ENCODE results near the gene ITGAX.

The ITGAX gene

DNA sequence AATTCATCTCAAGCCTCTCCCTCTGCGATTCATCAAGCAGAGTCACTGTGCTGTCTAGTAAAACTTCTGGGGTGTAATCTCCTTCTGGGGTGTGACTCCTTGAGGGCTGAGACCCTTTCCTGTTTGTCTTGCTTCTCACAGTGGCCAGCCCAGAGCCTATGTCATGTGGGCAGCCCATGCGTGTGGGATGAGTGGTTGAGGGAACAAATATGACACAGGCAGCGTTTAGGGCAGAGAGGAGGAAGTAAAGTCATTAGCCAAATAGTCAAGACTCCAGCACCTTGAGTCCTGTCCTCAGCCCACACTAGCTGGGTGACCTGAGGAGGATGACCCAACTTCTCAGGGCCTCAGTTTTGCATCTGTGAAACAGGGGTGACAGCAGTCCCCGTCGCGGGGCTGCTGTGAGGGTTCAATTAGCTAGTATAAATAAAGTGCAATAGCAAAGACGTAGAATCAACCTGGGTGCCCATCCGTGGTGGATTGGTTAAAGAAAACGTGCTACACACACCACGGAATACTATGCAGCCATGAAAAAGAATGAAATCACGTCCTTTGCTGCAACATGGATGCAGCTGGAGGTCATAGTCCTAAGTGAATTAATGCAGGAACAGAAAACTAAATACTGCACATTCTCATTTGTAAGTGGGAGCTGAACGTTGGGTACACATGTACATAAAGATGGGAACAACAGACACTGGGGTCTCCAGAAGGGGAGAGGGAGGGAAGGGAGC is 4.5 kb upstream of the ITGAX start:
- no peak for DNase-seq

DNA sequence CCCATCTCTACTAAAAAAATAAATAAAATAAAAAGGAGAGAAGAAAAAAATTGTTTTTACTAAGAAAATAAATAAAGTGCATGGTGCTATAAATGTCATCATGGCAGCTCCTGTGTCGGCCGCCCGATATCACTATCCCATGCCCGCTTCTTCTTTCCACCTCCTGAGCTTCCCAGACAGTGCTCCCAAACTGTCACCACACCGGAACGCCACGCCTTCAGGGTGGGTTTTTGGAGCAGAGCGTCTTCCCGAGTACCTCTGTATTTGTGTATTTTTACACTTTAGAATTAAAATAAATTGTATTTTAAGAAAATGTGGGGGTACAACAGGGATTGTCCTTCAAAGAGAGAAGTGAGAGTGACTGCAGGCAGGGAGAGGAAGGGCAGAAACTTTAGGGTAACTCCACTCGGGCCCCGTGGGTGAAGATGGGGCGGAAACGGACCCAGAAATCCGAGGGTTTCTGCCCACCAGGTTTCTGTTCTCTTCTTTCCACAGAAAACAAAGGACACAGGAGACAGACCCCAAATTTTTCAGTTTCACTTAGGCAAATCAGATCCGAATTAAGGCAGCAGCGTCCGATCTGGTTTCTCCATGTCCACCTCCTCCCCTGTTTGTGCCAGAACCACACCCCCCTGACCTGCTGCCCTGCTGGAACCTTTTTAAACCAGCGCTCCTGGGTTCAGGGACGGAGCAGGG is 3.6 kb upstream of the ITGAX start:
- no peak for DNase-seq

DNA sequence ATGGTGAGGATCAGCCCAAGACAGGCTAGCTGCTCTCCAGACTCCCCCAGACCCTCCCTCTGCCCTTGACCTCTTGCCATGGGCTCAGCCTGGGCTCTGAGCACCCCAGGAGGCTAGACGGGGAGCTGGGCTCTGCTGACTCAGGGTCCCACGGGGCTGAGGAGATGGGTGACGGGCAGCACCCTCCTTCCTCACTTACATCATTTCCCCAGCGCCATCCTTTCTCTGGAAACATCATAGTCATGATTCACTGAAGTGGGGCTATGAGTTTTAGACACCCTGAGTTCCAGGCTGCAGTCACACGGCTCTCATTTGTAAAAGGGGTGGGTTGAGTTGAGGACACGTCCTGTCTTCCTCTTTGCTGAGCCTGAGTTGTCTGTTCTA is 3.0 kb upstream of the ITGAX start:
- DNase-seq, result no peak

DNA sequence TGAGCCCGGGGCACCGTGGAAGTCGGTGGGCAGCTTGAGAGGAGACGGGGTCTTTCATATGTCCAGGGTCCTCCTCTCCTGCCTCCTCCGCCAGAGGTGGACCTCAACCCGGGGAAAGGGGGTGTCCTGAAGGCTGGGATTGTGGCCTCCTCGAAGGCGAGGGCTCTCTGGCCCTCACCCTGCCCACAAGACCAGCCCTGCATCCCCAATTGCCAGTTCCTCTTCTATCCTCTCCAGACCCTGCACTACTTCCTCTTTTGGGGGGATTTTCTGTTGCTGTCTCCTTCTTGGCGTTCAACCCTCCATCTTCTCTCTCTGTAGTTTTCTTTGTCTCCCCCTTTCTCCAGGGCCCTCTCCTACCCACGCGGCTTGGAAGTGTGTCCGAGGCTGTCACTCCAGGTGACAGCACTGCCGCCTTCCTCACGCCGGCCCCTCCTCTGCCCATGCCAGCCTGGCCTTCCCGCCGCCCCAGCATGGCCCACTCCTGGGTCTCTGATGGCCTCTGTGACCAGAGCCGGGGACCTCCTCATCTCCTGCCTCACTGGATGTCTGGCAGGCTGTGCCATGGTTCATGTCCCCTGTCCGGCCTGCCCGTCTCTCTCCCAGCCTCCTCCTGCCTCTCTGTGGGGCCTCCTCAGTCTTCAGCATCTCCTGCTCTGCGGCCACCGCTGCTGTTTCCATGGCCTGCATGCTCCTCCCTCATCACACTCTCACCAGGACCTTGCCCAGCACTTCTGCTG is 2.4 kb upstream of the ITGAX start:
- DNase-seq, result no peak

DNA sequence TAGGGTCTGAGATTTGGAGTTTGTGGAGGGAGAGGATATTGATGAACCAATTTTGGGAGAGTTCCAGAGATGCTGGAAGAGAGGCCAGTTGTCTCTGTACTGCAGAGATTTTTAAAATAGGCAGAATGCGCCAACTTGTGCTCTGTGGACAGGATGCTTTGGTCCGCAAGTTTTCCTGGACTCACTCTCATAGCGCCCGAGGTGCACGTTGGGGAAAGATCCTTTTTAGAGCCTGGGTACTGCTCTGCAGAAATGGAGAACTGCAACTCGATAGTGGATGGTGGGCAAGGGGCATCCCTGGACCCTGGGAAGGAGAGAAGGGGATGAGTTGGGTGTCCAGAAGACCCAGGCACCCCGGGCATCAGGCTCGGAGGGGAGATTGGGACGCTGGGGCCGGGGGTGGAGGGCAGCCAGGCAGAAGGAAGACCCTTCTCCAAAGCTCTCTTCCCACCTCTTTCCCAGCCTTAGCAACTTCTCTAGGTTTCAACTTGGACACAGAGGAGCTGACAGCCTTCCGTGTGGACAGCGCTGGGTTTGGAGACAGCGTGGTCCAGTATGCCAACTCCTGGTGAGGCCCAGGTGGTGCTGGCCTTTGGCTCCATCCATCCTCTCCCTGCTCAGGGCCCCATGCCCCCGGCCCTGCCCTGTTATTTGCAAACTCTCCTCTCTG is 590 bp downstream of the ITGAX start:
- no peak for DNase-seq

DNA sequence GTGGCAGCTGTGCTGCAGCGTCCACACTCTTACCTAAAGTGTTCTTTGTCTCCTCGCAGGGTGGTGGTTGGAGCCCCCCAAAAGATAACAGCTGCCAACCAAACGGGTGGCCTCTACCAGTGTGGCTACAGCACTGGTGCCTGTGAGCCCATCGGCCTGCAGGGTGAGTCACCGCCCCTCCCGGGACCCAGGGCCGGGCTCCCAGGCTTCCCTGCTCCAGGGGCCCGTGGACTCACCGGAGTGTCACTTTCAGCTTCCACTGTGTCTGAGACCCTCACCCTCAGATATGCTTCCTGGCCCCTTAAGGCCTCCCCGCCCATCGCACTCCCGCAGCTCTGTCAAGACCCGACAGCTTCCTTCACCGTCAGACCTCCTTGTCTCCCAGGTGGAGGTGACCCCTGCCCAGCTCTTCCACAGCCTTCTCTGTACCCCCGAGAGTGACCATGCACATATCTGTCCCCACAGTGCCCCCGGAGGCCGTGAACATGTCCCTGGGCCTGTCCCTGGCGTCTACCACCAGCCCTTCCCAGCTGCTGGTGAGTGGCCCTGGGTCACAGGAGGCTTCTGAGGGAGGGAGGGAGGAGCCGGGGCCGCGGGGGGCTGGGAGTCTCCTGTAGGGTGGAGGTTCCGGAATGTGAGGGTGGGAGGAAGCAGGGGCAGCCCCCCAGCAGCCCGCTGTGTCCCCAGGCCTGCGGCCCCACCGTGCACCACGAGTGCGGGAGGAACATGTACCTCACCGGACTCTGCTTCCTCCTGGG is 1.8 kb downstream of the ITGAX start:
- no peak for DNase-seq

DNA sequence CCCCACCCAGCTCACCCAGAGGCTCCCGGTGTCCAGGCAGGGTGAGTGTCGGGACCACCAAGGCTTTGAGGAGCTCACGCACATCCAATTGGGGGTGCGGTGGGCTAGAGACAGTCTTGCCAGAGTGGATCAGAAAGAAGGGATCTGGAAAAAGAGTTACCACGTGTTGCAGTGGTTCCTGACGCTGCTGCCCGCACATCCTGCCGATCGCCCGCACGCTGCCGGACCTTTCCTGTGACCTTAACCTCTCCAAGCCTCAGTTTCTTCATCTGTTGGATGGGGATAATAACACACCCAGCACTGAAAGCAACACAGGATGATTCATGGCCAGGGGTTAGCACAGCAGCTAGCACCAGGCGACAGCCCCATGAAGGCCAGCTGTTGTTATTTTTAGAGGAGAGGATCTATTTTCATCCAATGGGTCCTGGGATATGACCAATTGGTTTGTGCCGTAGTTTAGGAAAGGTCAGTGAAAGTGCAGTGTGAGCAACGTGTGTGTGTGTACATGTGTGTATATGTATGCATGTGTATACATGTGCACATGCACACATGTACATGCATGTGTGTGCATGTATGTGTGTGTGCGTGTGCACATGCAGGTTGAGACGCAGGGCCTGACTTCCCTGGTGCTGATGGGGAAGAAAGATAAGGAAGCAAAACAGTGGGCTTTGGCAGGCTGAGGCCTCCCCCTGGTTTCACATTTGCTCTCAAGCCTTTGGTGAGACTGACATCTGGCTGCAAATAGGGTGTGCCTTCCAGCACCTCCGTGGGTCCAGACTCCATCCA is 2.5 kb downstream of the ITGAX start:
- no peak for DNase-seq

DNA sequence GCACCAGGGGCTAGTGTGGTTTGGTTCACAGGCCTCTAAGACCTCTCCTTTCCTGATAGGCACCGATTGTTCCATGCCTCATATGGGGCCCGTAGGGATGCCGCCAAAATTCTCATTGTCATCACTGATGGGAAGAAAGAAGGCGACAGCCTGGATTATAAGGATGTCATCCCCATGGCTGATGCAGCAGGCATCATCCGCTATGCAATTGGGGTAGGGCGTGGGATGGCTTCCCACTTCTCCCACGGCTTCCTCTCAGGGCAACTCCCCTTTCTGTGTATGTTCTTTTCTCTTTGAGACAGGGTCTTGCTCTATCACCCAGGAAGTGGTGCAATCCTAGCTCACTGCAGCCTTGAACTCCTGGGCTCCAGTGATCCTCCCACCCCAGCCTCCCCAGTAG is 5.3 kb downstream of the ITGAX start:
- DNase-seq, result no peak

DNA sequence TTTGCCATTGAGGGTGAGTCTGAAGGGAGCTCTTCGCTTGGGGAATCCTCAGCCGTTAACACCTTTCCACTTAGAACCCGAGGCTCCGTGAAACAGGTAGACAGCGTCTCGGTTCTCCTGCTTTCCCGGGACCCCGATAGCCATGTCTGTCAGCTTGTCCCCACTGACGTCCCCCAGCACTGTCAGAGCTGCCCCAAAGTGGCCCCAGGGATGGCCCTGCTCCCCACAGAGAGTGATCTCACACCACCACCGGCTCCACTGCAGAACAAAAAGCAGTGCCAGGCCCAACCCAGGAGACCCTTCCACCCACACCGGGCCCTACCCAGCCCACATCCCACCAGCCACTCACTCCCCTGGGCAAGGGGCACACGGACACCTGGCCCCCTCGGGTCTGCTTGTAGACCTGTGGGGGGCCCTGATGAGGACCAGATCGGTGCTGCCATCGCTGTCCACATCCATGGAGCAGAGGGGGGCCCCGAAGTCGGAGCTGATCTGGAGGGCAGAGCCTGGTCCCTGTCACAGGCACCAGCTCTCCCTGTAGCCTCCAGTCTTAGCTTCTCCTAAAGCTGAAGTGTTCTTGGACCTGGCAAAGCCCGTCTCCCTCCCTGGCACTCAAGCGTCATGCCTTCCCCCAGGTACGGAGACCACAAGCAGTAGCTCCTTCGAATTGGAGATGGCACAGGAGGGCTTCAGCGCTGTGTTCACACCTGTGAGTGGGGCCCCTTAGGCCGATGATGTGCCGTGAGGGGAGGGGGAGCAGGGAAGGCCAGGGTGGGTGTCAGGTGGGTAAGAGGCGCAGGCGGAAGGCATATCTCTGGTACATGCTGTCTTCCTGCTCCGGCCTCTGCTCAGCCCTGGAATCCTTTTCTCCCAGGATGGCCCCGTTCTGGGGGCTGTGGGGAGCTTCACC is 6.5 kb downstream of the ITGAX start:
- no peak for DNase-seq

DNA sequence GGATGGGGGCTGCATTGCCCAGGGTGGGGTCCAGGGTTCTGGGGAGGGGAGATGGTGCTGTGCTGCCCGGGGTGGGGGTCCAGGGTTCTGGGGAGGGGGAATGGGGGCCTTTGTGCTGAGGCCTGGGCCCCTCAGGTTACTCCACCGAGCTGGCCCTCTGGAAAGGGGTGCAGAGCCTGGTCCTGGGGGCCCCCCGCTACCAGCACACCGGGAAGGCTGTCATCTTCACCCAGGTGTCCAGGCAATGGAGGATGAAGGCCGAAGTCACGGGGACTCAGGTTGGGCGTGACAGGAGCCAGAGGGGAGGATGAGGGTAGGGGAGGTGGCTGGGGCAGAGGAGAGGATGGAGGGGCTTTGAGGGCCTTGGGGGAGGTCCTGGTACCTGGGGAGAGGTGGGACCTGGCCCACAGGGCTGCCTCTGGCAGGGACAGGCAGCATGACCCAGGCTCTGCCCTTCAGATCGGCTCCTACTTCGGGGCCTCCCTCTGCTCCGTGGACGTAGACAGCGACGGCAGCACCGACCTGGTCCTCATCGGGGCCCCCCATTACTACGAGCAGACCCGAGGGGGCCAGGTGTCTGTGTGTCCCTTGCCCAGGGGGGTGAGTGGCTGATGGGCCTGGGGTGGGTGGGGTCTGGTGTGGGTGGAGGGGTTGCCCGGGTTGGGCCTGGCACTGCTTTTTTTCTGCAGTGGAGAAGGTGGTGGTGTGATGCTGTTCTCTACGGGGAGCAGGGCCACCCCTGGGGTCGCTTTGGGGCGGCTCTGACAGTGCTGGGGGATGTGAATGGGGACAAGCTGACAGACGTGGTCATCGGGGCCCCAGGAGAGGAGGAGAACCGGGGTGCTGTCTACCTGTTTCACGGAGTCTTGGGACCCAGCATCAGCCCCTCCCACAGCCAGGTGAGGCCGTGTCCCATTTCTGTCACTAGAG is 7.8 kb downstream of the ITGAX start:
- DNase-seq, result no peak

DNA sequence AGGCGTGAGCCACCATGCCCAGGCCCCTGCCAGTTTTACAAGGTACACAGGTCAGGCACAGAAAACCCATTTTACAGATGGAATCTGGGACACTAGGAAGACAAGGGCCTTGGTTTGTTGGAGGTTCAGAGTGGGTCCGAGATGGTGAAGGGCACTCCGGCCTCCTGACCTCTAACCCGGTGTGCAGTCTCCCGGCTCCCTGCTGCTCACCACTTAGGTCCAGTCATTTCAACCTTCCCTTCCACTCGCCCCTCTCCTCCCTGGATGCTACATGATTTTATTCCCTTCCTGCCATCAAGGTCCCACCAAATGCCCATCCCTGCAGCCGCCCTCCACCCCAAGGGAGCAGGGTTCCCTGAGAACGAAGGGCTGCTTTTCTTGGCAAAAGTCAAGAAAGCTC is 8.7 kb downstream of the ITGAX start:
- DNase-seq, result no peak

DNA sequence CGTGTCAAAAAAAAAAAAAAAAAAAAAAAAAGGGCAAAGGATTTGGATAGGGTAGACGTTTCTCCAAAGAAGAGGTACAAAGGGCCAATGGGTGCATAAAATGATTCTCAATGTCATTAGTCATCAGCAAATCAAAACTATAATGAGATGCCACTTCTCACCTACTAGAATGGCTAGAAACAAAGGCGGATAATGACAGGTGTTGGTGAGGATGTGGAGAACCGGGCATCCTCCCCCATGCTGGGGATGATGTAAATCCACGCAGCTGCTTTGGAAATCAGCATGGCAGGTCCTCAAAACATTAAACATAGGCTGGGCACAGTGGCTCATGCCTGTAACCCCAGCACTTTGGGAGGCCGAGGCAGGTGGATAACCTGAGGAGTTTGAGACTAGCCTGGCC is 9.4 kb downstream of the ITGAX start:
- no peak for DNase-seq

DNA sequence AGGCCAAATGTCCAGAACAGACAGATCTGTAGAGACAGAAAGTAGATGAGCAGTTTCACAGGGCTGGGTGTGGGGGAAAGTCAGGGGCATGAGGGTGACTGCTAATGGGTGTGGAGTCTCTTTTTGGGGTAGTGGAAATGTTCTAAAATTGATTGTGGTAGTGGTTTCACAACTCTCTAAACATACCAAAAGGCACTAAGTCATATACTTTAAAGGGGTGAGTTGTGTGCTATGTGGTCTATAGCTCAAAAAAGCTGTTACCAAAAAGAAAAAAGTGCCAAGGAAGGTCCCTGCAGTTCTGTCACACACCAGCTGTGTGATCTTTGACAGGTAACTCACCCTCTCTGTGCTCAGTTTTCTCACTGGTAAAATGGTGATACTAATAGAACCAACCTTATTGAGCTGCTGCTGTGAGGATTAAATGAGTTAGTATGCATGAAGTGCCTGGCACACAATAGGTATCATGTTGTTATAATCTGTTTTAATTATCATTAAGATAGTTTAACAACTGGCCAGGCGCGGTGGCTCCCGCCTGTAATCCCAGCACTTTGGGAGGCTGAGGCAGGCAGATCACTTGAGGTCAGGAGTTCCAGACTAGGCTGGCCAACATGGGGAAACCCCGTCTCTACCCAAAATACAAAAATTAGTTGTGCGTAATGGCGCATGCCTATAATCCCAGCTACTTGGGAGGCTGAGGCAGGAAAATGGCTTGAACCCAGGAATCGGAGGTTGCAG is 10.3 kb downstream of the ITGAX start:
- DNase-seq, result no peak

DNA sequence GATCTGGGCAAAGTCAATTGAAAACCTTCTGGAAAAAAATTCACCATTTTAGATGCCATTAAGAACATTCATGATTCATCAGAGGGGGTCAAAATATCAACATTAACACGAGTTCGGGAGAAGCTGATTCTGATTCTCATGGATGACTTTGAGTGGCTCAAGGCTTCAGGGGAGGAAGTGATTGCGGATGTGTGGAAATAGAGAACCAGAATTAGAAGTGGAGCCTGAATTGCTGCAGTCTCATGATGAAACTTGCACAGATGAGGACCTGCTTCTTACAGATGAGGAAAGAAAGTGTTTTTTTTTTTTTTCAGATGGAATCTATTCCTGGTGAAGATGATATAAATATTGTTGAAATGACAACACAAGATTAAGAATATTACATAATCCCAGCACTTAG is 12.9 kb downstream of the ITGAX start:
- DNase-seq, result no peak

DNA sequence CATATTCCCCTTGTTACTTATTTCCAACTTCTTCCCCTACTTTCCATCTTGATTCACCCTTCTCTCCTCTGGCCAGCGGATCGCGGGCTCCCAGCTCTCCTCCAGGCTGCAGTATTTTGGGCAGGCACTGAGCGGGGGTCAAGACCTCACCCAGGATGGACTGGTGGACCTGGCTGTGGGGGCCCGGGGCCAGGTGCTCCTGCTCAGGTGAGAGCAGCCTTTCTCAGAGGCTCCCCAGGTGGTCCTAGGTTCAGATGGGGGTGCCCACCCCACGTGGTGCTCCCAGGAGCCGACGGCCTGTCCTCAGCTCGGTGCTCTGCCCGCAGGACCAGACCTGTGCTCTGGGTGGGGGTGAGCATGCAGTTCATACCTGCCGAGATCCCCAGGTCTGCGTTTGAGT is 16.0 kb downstream of the ITGAX start:
- DNase-seq, result no peak

DNA sequence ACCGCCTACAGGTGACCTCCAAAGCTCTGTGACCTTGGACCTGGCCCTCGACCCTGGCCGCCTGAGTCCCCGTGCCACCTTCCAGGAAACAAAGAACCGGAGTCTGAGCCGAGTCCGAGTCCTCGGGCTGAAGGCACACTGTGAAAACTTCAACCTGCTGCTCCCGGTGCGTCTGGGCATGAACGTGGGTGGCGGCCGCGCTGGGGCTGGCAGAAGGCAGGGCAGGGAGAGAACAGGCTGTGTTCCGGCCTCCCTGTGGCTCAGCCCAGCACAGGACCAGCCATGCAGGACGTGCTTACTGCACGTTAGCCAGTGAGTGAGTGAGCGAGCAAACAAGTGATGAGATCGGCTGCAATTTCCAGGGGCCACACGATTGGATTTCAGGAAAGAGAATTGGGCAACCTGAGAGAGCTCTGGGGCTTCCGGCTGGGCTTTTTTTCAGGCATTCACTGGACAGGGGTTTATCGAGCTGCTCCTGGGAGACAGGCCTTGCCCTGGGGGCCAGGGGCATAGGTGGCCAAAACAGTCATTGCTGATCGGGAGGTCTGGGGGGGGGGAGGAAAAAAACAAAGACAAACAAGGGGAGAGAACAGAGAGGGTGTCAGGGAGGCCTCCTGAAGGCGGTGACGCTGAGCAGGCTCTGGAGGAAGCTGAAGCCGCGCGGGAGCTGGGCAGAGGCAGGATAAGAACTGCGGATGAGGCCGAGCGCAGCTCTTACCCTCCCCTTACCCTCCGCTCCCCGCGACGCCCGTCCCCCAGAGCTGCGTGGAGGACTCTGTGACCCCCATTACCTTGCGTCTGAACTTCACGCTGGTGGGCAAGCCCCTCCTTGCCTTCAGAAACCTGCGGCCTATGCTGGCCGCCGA is 16.9 kb downstream of the ITGAX start:
- no peak for DNase-seq

DNA sequence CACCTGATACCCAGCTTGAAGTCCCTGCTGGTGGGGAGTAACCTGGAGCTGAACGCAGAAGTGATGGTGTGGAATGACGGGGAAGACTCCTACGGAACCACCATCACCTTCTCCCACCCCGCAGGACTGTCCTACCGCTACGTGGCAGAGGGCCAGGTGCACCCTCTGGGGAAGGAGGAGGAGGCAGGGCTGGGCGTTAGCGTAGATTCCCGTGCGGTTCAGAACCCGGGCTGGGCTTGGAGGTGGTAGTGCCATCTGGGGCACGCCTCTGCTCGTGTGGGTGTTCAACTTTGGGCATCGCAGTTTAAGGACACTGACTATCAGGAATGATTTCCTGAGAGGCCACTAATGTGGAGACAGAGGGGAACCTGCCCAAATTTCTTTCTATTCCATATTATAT is 18.3 kb downstream of the ITGAX start:
- DNase-seq, result no peak

DNA sequence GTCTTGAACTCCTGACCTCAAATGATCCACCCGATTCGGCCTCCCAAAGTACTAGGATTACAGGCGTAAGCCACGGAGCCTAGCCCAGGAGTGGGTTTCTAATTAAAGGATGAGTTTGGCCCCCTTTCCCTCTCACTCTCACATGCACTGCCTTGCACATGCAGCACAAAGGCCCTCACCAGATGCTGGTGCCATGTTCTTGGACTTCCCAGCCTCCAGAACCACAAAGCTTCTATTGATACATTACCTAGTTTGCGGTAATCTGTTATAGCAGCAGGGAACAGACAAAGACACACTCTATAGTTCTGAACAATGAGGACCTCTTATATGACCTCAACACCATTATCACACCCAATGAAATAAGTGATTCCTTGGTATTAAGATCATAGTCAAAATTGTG is 20.3 kb downstream of the ITGAX start:
- no peak for DNase-seq
